SKM-1 (cell line): Measurements from ENCODE around the gene TADA3.

Experiments used
- DNase-seq: peaks from one replicate; lab custom pipeline; 2025; ENCODE audit not compliant: unreplicated experiment; lab: John Stamatoyannopoulos, UW

The TADA3 gene

GRCh38 chr3:9765865-9766264 lies 26.4 kb downstream of the TADA3 start:
- no peak for DNase-seq

GRCh38 chr3:9762871-9763270 lies 29.4 kb downstream of the TADA3 start:
- DNase-seq: no peak

GRCh38 chr3:9761919-9762318 lies 30.4 kb downstream of the TADA3 start:
- no peak for DNase-seq

GRCh38 chr3:9760779-9761505 lies 31.3 kb downstream of the TADA3 start:
- no peak for DNase-seq

GRCh38 chr3:9757427-9757826 lies 34.8 kb downstream of the TADA3 start:
- no peak for DNase-seq

- DNase-seq: no peak
These were observed 37.6 kb downstream of the TADA3 start for GRCh38 chr3:9754678-9755077.

- DNase-seq: no peak
These were observed 41.5 kb downstream of the TADA3 start for GRCh38 chr3:9750556-9751411.

GRCh38 chr3:9749645-9750555 lies 42.4 kb downstream of the TADA3 start, which contains the start of gene OGG1:
OGG1 (plus strand) TSS chr3:9749952; CDS start chr3:9750287, 335 bp downstream.
- DNase-seq: peak; percentile 98

GRCh38 chr3:9749296-9749644 lies 43.0 kb downstream of the TADA3 start:
- no peak for DNase-seq

GRCh38 chr3:9748031-9748430 lies 44.2 kb downstream of the TADA3 start:
- DNase-seq: no peak

GRCh38 chr3:9747267-9747666 lies 45.0 kb downstream of the TADA3 start:
- no peak for DNase-seq

- no peak for DNase-seq
These were observed 45.9 kb downstream of the TADA3 start for GRCh38 chr3:9746330-9746729.

GRCh38 chr3:9745521-9745920 lies 46.8 kb downstream of the TADA3 start:
- DNase-seq: no peak

GRCh38 chr3:9744162-9744561 lies 48.1 kb downstream of the TADA3 start:
- DNase-seq: no peak

- DNase-seq: no peak
These were observed 48.7 kb downstream of the TADA3 start for GRCh38 chr3:9743548-9743947.

GRCh38 chr3:9742560-9742959 lies 49.7 kb downstream of the TADA3 start:
- DNase-seq: no peak

- DNase-seq: no peak
These were observed 53.1 kb downstream of the TADA3 start for GRCh38 chr3:9739181-9739580.

- no peak for DNase-seq
These were observed 55.4 kb downstream of the TADA3 start for GRCh38 chr3:9736831-9737230.

GRCh38 chr3:9732740-9733115 lies 59.5 kb downstream of the TADA3 start:
- DNase-seq: no peak

GRCh38 chr3:9732080-9732739 lies 60.1 kb downstream of the TADA3 start:
- no peak for DNase-seq
